D721Med (cell line): ENCODE measurements around the gene SLC2A11.

Experiments used
- DNase-seq: peaks from one replicate; pipeline ENCODE4 v3.0.0; 2011; ENCODE audit warnings: low spot score; ENCODE audit not compliant: insufficient read length
- FAIRE-seq: peaks from 2 replicates; lab custom pipeline; 2011; peaks lifted over from hg19 to GRCh38; lab: Jason Lieb, UNC
- CTCF ChIP-seq: IDR thresholded peaks from 2 replicates; pipeline ENCODE4 v1.5.1; 2012; ENCODE audit warnings: mild to moderate bottlenecking, control low read depth; ENCODE audit not compliant: insufficient read depth; ENCODE audit errors: missing control alignments

Gene SLC2A11

GRCh38 chr22:23841736-23842445 is 15.8 kb upstream of the SLC2A11 start:
- DNase-seq: no peak
- no peak for FAIRE-seq
- no peak for TF ChIP-seq CTCF

GRCh38 chr22:23842599-23842998 is 15.1 kb upstream of the SLC2A11 start:
- TF ChIP-seq CTCF: no peak
- no peak for FAIRE-seq
- DNase-seq: no peak

GRCh38 chr22:23844739-23845202 is 12.9 kb upstream of the SLC2A11 start:
- DNase-seq: no peak
- no peak for TF ChIP-seq CTCF
- no peak for FAIRE-seq

- no peak for FAIRE-seq
- no peak for TF ChIP-seq CTCF
- no peak for DNase-seq
Observed at GRCh38 chr22:23845265-23846080, 12.2 kb upstream of the SLC2A11 start.

- no peak for FAIRE-seq
Observed at GRCh38 chr22:23846081-23846469, 11.6 kb upstream of the SLC2A11 start.

GRCh38 chr22:23847310-23847920 is 10.3 kb upstream of the SLC2A11 start:
- DNase-seq (no peak), FAIRE-seq (no peak)
- no peak for TF ChIP-seq CTCF

More at GRCh38 chr22:23846081-23846469, 11.6 kb upstream of the SLC2A11 start:
- no peak for DNase-seq
- TF ChIP-seq CTCF: no peak
